ENCODE measurements around the gene DYNLL2. TPM values are rescaled to one million over a fixed set of nuclear protein-coding genes. Genes with fewer than 3 reads are reported as not detected.

The DYNLL2 gene
- total and polyA plus RNA-seq, 9 of the 15 experiments (the other 6 are each of a cell fraction or from before 2014, with no cell fraction given), result 1.8 to 24.5 (median 13.0) TPM

GRCh38 chr17:58136669-58137279 is 53.6 kb downstream of the DYNLL2 start:
- peak; percentile 67 for FAIRE-seq
- H3K9ac ChIP-seq (ENCODE audit: insufficient read depth in 1 of 2, low read depth in 2 of 2, low read length in 2 of 2), result no peak overlapping the region
- TF ChIP-seq IRF9 (tag; IDR thresholded peaks at IDR 0.05) (no peak), CHD7 (IDR thresholded peaks at IDR 0.05; ENCODE audit: low read depth, low read length) (no peak), CTCF (IDR thresholded peaks at IDR 0.05 in 2 of 3, conservative IDR thresholded peaks at IDR 0.05 in 1 of 3; ENCODE audit: insufficient read depth in 2 of 3, low read depth in 1 of 3, low read length in 3 of 3) (peak; percentile 56 to 63 (median 57)), RAD51 (IDR thresholded peaks at IDR 0.05; ENCODE audit: borderline replicate concordance, low read depth) (no peak), SMC3 (conservative IDR thresholded peaks at IDR 0.05; ENCODE audit: insufficient read depth, low read depth, low read length) (peak; percentile 31; the same call in 1 of the 2 replicates), ZBTB17 (CRISPR knock-in tag; IDR thresholded peaks at IDR 0.05) (no peak)

More at GRCh38 chr17:58136669-58137279, 53.6 kb downstream of the DYNLL2 start:
- Histone ChIP-seq H3K4me3 (no peak overlapping the region), H3K36me3 (ENCODE audit: control insufficient read depth, insufficient read depth, low read length) (no peaks in the 10 kb centered on the region), H3K9me3 (replicated peaks; ENCODE audit: control insufficient read depth, insufficient read depth, low read depth, low read length) (no peaks in the 10 kb centered on the region), H3K27me3 (ENCODE audit: control insufficient read depth in 2 of 2, insufficient read depth in 2 of 2, low read length in 2 of 2) (peaks cover 11 to 19% of the 10 kb centered on the region in 2 experiments; a peak in 4 of 5 replicates), H3K9me1 (ENCODE audit: control insufficient read depth, insufficient read depth, low read length) (no peaks in the 10 kb centered on the region), H4K20me1 (replicated peaks; ENCODE audit: control insufficient read depth, insufficient read depth, low read length) (no peaks in the 10 kb centered on the region), H2AFZ (ENCODE audit: low read depth, low read length) (no peak overlapping the region), H3K4me2 (ENCODE audit: insufficient read depth, low read length) (no peak overlapping the region), H3K27ac (ENCODE audit: extremely low read depth, low read depth, low read length) (no peak overlapping the region), H3K4me1 (replicated peaks in 1 of 2; ENCODE audit: control insufficient read depth in 2 of 2, insufficient read depth in 2 of 2, low read length in 2 of 2) (no peaks in the 10 kb centered on the region), H3K79me2 (ENCODE audit: control insufficient read depth, insufficient read depth, low read length) (no peaks in the 10 kb centered on the region)
- POLR2A ChIA-PET, result interaction anchor here (0.6 kb wide), 1 partner anchor 494 kb away, joined by 4 read pairs; no protein-coding TSS in a partner anchor
- in situ Hi-C loops (cut with MboI) (no loop called here), intact Hi-C loops (cut with micrococcal nuclease) (no loop called here)
- ATAC-seq, result peak; percentile 80
- CTCF ChIA-PET (ENCODE audit: low intra/inter-chr PET ratio), result no interaction called here
- DNase-seq (ENCODE audit: extremely low read depth in 1 of 4, low spot score in 3 of 4), result peak; percentile 13 to 34 (median 22)
- no TSS peak for BruUV-seq (replicated peaks)
- WGBS (ENCODE audit: insufficient coverage, low coverage, missing lambda C conversion rate), result 2% methylated on average over 8 of the region's 8 CpGs
